ENCODE data around the gene CRISP3. TPM values are rescaled to one million over a fixed set of nuclear protein-coding genes. Genes with fewer than 3 reads are reported as not detected.
"Not testable (repeated sequence)": the region's sequence is repeated elsewhere in the genome, so short reads cannot be mapped to it uniquely, and the experiment has no call there.

Gene CRISP3, protein sequence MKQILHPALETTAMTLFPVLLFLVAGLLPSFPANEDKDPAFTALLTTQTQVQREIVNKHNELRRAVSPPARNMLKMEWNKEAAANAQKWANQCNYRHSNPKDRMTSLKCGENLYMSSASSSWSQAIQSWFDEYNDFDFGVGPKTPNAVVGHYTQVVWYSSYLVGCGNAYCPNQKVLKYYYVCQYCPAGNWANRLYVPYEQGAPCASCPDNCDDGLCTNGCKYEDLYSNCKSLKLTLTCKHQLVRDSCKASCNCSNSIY
- 0.16 TPM for total RNA-seq

DNA sequence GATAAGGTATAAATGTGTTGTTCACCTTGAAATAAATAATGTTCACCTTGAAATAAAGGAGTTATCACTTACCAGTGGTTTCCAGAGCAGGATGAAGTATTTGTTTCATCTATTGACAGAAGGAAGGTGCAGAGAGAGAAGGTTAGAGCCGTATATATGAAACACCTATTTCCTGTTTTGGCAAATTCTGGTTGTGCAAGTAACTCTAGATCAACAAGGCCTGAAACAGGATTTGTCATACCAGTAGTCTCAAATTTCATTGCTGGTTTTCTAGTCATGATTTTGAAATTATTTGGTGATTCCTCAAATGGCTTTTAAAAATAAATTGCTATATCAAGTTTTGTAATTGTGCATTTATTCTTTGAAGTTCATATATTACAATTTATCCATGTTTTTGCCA is at the start of gene CRISP3:
CRISP3 (minus strand) TSS at position 130 of the 400 bp plus-strand sequence; CDS start at position 109, 21 bp downstream.
- no peak for DNase-seq

DNA sequence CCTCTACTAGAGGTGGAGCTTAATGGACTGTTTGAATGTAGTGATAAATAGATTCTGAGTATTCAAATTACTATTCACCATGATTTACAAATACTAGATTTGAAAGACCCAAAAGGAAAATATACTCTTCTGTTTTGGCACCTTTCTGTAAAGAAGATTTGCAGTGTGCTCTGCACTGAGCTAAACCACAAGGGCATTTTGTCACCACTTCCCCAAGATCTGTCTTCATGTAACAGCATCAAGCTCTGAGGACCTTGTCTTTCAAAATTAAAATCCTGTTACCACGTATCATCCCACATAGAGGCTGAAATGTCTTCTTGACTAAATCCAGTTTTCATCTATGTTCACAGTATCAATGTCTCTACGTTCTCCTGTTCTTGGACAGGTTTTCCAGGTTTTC is 46.2 kb upstream of the CRISP3 start:
- no peak for DNase-seq

DNA sequence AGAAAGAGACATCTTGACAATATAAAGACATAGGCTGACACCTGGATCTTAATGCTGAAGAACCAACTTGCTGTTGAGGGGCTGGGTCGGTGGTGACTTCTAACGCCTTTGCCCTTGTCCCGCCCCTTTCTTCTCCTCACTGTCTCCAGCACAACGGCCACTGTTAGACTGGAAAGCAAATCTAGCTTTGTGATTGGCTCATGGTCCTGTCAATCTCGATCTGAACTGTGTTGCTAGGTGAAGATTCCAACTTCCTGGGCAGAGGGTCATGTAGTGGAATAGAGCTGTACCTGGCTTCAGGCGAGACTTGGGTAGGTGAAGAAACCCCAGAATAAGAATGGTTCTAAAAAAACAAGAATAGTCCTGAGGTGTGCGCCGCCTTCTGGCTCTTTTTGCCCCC is 43.0 kb upstream of the CRISP3 start, which contains the start of gene PGK2:
PGK2 (minus strand) TSS at position 110 of the 400 bp plus-strand sequence; CDS start at position 12, 98 bp downstream.
- DNase-seq = no peak

DNA sequence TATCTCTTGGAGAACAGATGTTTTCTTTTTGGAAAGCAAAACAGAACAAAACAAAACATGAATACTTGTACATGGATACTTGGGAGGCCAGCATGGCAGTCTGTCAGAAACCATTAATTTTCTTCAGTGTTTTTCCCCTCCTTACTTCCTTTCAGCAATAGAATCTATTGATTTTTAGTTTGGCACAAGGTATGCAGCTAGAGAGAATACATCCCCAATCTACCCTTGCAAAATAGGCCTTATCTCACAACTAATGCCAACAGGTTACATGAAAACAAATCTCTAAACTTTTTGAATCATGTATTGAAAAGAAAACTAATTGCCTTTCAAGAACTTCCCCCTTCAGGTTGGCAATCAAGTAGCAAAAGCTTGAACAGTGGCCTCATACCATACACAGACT is 40.1 kb upstream of the CRISP3 start:
- no peak for DNase-seq

DNA sequence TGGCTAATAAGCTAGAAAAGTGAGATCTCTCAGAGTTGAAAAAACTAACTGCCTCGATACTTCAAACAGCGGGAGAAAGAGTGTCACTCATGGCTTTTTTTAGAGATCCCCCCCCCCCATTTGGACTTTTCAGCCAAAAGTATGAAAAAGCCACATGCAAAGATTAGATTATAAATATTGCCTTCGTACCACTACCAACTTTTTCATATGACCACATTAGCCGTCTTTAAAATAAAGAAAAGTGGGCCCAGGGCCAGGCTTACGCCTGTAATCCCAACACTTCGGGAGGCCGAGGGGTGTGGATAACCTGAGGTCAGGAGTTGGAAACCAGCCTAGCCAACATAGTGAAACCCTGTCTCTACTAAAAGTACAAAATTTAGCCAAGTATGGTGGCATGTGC is 38.5 kb upstream of the CRISP3 start:
- no peak for DNase-seq

DNA sequence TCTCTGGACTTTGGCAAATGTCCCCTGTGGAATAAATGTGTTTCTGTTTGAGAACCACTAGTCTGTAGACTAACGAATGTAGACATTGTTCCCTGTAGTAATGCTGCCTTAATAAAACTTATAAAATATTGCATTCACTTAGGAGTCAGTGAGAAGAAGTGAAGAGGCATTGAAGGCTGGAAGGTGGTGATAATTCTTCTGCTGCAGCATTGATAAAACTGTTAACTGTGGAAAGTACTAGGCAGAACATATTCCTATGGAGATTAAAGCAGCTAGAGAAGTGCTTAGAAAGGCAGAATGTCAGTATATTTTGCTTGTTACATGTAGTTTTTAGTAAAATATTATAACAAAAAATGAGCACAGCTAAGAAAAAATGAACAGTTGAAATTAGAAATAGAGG is 38.1 kb upstream of the CRISP3 start:
- DNase-seq = no peak

DNA sequence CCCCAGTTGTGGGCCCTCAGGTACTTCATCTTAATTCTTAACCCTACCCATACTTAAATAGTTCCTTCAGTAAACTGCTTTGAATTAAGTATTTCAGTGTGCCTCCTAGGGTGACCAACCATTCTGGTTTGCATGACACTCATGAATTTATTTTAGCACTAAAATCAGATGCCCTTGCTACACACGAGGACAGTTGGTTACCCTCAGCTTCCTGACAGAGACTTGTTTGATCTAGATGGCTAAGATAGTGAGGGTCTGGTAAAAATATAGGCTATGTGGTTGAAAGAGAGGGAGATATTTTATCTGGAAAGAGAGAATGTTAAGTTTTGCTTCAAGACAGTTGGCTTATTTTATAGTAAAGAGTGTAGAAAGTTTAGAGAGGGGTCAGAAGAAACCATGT is 32.3 kb upstream of the CRISP3 start:
- no peak for DNase-seq

DNA sequence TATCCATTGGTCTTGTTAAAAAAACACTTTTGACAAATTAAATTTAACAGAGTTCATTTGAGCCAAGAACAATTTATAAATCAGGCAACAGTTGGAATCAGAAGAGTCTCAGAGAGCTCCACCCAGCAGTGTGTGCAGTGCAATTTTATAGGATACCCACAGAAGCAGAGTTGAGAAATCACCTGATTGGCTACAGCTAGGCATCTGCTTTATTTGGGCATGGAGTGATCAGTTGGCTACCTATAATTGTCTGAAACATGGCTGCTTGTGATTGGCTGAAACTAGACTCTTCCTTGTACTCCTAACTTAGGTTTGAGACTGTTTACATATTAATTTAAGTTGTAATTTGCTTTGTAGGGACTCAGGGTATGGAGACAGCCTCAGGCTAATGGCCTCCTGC is 30.9 kb upstream of the CRISP3 start:
- DNase-seq = no peak

DNA sequence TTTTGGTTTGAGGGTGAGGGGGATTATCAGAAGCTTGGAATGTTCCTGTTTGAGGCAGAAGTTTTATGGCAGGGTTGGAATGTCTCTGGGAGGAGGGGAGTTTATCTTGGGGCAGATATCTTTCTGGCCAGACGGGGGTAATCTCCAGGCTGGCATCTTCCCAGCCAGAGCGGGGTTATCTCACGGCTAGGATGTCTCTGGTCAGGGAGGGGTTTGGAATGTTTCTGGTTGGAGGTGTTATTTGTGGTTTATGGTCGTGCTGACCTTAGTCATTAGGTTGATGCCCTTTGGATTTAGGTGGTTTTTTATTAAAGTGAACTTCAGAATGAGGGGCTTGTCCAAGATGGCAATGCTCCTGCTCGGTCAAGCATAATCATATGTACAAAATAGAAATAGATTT is 28.1 kb upstream of the CRISP3 start:
- DNase-seq = no peak

DNA sequence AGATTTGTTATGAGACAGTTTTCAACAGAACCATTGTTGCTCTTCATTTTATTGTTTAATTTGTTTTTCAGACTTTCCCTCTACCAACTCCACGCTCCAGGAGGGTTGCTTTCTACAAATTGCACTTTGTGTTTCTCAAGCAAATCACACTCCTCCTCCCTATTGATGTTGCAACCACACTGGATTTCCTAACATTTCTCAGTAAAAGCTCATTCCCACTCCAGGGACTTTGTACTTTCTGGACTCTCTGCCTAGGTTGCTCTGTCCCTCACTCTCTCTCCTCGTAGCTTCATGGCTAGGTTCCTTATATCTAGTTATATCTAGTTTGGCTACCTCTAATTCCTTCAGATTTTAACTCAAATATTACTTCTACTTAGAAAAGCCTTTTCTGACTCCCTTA is 22.6 kb upstream of the CRISP3 start:
- DNase-seq = no peak

DNA sequence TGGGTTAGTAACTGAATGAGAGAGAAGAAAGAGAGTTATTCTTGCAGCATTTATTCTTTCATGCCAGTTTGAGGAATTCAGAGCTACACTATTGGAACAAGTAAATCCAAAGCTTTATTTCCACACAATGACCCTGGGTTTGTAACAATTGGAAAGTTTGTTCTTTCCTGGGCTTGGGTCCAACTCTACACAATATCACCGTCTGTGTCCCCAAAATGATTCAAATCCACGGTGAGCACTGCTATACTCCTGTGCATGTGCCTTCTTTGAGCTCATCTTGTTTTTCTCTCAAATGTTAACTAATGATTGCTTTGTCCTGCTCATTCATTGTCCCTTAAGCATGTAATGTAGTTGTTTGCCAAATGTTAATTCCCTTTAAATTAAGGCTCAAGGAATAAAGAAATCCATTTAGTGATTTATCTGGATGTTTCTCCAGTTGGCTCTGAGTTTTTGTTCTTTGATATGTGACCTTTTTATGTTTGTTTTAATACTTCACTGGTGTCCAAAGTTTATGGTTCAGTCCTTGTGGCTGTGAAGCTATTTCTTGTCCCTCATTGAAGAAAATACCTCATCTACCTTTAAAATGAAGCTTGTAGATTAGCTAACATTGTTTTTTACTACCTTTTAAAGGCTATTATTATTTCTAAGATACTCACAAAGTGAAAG is 20.5 kb upstream of the CRISP3 start:
- DNase-seq = no peak

DNA sequence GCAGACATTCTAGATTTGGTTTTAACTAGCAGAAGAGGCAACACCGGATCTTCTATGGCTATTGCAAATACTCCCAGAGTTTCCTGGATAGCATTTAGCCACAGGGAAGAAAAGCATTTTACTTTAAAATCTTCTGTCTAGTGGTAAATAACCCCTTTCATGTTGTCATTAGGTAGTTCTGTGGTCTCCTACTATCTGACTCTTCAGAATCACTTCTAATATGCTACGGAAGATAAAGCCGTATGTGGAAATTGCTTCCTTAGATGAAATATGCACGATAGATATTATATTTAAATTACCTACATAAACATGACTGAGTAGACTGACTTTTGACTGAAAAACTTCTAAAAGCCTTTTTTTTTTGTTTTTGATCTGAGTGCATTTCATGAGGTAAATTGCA is 759 bp downstream of the CRISP3 start:
- DNase-seq = no peak

DNA sequence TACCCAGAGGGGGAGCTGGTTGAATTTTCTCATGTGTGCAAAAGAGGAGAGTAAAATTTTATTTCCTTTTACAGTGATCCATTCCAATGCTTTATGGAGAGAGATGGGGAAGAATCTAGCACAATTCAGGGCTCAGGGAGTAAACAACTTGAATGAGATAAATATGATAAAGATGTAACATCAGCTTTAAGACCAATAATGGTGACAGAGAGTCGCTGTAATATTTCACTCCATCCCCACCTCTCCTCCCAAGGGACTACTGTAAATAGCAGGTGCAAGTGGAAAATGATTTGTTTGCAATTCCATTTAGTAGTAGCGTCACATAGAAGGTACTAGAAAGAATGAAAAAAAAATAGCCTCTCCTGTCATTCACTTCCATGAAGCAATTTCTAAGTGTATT is 4.8 kb downstream of the CRISP3 start:
- DNase-seq = no peak

DNA sequence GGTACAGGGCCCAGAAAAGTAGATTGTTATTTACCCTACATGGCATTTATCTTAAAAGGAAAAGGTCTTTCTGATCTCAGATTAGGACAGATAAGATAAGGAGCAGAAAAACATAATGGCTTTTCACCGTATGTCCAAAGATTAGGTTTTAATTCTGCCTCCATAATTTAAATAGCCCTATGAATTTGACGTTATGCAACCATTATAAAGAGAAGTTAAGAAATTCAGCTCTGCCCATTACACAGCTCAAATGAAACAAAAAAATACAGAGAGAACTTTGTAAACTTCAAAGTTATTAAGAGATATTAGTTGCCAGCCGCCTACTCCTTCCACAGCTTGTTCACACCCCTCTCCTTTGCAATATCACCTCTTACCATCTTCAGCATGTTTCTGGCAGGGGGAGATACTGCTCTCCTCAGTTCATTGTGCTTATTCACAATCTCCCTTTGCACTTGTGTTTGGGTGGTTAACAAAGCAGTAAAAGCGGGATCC is 8.1 kb downstream of the CRISP3 start:
- DNase-seq = no peak

DNA sequence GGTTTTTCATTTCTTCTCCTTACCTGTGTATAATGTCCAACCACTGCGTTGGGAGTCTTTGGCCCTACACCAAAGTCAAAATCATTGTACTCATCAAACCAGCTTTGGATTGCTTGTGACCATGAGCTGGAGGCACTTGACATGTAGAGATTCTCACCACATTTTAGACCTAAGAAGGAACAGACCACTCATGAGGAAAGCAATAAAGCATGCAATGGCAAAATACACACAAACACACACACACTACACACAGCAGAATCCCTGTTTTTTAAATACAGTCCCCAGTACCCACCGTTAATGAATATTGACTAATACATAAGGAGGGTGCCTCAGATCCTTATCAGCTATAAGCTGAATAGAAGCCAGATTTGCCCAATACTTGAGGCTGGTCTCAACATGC is 10.5 kb downstream of the CRISP3 start:
- DNase-seq = no peak

DNA sequence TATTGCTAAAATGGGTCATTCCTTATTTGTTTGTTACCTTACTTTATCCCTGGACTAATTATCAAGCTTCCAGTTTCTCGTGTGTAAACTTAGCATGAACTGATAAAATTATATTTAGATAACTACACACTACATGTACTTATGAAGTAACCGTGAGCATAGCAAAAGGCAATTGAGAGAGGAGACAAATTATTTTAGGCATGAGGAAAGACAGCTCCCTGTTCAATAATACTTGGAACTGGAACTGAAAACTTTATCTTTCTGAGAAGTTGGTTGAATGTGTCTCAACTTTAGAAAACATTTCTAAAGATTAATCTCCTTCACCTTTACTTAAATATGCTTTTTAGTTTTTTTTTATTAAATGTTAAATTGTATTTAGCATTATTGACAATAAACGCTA is 11.4 kb downstream of the CRISP3 start:
- no peak for DNase-seq

DNA sequence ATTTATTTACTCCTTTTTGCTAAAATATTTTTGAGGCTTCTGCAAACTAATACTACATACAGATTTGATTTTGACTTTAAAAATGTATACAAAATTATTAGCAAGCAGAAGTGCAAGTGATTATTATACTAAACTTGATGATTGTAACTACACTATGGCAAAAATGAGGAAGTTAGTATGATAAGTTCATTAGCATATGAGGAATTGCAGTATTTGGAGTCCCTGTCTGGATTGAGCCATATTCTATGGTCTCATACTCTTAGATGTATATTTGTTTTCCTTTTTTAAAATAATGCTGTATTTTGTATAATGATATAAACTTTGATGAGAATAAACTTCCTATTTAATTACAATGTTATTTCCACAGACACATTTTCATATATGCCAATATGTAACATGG is 13.9 kb downstream of the CRISP3 start:
- DNase-seq = no peak

DNA sequence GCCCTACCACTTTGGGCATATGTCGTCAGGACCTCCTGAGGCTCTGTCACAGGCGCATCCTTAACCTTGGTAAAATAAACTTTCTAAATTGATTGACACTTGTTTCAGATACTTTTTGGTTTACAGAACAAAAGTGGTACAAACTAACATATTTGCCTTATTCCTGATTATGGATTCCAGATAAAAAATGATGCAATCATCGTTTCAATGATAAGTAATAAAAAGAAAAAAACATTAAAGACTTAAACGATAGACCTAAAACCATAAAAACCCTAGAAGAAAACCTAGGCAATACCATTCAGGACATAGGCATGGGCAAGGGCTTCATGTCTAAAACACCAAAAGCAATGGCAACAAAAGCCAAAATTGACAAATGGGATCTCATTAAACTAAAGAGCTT is 20.3 kb downstream of the CRISP3 start:
- not testable (repeated sequence) for DNase-seq

DNA sequence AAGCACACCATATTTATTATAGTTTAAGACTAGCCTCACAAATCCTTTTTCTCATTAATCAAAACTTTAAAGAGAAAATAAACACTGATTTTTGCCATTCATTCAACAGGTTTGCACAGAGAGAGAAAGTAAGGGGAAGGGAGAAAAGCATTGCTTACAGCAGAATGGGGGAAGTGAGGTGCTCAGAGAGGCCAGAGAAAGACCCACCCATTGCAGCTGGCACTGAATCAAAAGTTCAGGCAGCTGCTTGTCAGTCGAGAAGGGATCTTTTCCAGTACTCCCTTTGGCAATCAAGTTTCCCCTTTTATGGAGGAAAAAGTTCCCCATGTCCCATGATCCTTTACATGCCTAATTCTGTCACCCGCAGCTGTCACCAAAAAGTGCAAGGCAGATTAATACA is 22.9 kb downstream of the CRISP3 start:
- no peak for DNase-seq

DNA sequence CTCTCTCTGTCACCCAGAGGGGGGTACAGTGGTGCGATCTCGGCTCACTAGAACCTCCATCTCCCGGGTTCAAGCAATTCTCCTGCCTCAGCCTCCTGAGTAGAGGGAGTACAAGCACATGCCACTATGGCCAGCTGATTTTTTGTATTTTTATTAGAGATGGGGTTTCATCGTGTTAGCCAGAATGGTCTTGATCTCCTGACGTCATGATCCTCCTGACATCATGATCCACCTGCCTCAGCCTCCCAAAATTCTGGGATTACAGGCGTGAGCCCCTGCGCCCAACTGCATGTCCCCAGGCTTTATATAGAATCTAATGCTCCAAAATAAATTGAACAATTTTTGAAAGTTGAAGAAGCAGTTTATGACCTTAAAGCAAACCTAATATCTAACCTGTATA is 23.8 kb downstream of the CRISP3 start:
- no peak for DNase-seq

DNA sequence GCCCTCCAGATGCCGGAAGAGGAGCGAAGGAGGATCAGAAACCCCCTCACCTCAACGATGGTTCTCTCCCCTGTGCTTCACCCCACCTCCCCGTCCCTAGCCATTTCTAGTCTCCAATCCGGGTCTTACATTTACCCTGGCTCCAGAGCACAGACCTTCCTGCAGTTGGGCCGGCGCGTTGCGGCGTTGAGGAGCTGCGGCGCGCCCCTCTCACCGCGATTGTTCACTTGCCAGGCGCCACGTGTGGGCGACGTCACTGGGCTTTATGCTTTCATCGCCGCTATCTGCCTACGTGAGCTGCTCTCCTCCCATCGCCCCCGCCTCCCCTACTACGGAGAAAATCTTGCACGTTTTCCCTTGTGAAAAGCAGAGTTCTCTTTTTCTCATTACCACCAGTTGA is 30.8 kb downstream of the CRISP3 start, which contains the start of gene CRISP2:
CRISP2 (minus strand) TSS at position 198 of the 400 bp plus-strand sequence. CDS start 4,347 bp downstream, outside the sequence.
- no peak for DNase-seq

DNA sequence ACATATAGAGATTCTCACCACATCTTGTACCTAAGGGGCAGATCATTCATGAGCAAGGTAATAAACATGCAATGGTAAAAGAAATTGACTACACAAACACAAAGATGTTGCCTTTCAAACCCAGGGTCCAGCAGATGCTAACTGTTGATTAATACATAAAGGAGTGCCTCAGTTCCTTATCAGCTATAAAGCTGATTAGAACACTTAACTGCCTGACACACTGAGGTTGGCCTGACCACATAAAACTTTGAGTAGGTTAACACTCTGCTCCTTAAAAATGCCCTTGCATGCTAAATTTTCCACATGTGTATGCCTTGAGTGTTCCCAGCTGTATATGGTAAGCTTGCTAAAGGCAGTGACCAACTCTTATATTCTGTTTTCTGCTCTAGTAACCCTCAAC is 45.7 kb downstream of the CRISP3 start:
- no peak for DNase-seq

DNA sequence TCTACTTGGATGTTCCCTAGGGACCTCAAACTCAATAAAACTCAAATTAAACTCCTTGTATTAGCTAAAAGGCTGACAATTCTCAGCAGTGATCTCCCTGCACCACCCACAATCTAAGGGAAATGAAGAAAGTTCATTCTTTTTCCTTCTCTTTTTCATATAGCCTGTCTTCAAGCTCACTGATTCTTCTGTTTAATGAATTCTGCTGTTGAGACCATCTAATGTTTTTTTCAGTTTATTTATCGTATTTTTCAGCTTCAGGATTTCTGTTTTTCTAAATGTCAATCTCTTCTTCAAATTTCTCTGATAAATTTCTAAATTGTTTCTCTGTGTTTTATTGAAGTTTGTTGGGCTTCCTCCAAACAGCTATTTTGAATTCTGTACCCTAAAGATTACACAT is 50.7 kb downstream of the CRISP3 start:
- no peak for DNase-seq

DNA sequence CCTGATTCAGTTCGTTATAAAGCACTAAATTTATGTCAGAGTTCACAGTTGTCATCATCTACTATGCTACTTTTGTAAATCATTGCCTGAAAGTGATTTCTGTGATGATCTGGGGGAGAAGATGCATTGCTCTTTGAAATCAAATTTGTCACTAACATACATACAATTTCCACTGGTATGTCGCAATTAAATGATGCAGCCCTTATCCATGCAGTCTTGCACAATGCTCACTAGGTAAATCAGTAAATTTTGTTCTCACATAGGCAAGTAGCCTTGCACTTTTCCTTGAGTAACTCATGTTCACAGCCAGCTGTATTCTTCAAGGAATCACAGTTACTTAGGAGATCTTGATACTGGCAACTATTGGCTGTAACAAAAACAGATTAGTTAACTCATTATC is 51.7 kb downstream of the CRISP3 start:
- no peak for DNase-seq

All from occipital lobe (tissue), 2 donors.